ENCODE measurements around the gene WBP1.

The WBP1 gene

GRCh38 chr2:74502720-74503505 is 44.7 kb downstream of the WBP1 start:
- DNase-seq (ENCODE audit: low read depth in 3 of 3): peak in 1 of 3 experiments; percentile 30

- DNase-seq (ENCODE audit: low read depth in 3 of 3): no peak
These were observed 45.6 kb downstream of the WBP1 start for GRCh38 chr2:74503506-74504475.

GRCh38 chr2:74504591-74504990 is 46.4 kb downstream of the WBP1 start:
- no peak for DNase-seq (ENCODE audit: low read depth in 3 of 3)

GRCh38 chr2:74505448-74506246 is 47.4 kb downstream of the WBP1 start:
- DNase-seq (ENCODE audit: low read depth in 3 of 3): no peak

- peak; percentile 98 for DNase-seq (ENCODE audit: low read depth in 3 of 3)
These were observed 49.1 kb downstream of the WBP1 start, which contains the start of gene PCGF1 for GRCh38 chr2:74507145-74507925. PCGF1 (minus strand) TSS chr2:74507695; CDS start chr2:74507668, 27 bp downstream.

- no peak for DNase-seq (ENCODE audit: low read depth in 3 of 3)
These were observed 49.8 kb downstream of the WBP1 start for GRCh38 chr2:74507926-74508520.

GRCh38 chr2:74510272-74510671 is 52.0 kb downstream of the WBP1 start:
- no peak for DNase-seq (ENCODE audit: low read depth in 3 of 3)
